IMR-90 (cell line): ENCODE measurements around the gene MAPK10. TPM values are rescaled to one million over a fixed set of nuclear protein-coding genes. Genes with fewer than 3 reads are reported as not detected.

Experiments used
- ATAC-seq: fragments of 200-7000 bp; cut with Tn5 transposase; 2 replicates; pipeline ENCODE4 v1.9.1; 2020; ENCODE audit warnings: low read depth, mild to moderate bottlenecking, moderate library complexity
- BruUV-seq: library from RNA; stranded (reverse); fragments of 400-500 nt; replicated peaks from 2 replicates; lab custom pipeline; 2021; lab: Mats Ljungman, UMichigan
- CTCF ChIA-PET: fragments of 300-600 bp; formaldehyde crosslinking; extraction: SDS; loops from one replicate; lab custom pipeline; 2021; ENCODE audit warnings: antibody characterized with exemption; lab: Yijun Ruan, JAX
- POLR2A ChIA-PET: fragments of 300-600 bp; sonication (Branson Sonifier 250); formaldehyde crosslinking; loops from one replicate; lab custom pipeline; 2022; ENCODE audit warnings: antibody characterized with exemption; ENCODE audit not compliant: unreplicated experiment; lab: Charles Lee
- DNase-seq: peaks from one replicate; pipeline ENCODE4 v3.0.0; 2013
- H2AFZ ChIP-seq: replicated peaks from 2 replicates; pipeline ENCODE3; 2013; ENCODE audit warnings: low read length, mild to moderate bottlenecking; ENCODE audit not compliant: poor library complexity
- H2AK5ac ChIP-seq: 2 replicates; pipeline ENCODE4 v1.6.1; 2013; ENCODE audit warnings: low read depth, low read length, inconsistent platforms
- H2AK9ac ChIP-seq: replicated peaks from 2 replicates; pipeline ENCODE3; 2013; ENCODE audit warnings: mild to moderate bottlenecking, low read depth, low read length, moderate library complexity; ENCODE audit not compliant: poor library complexity
- H2BK120ac ChIP-seq: 2 replicates; pipeline ENCODE4 v1.6.1; 2013; ENCODE audit warnings: low read depth, low read length, inconsistent platforms
- H2BK15ac ChIP-seq: 3 replicates; pipeline ENCODE4 v1.6.1; 2013; ENCODE audit warnings: low read depth, low read length, inconsistent platforms
- H2BK20ac ChIP-seq: 2 replicates; pipeline ENCODE4 v1.6.1; 2013; ENCODE audit warnings: low read depth, mild to moderate bottlenecking, inconsistent platforms, low read length, moderate library complexity
- H2BK5ac ChIP-seq: 2 replicates; pipeline ENCODE4 v1.6.1; 2013; ENCODE audit warnings: mild to moderate bottlenecking, low read depth, low read length, inconsistent platforms; ENCODE audit not compliant: poor library complexity, severe bottlenecking
- H3K14ac ChIP-seq: replicated peaks from 2 replicates; pipeline ENCODE4 v1.6.1; 2013; ENCODE audit warnings: low read depth, low read length, inconsistent platforms
- H3K18ac ChIP-seq: 2 replicates; pipeline ENCODE4 v1.6.1; 2013; ENCODE audit warnings: low read depth, low read length, control low read depth
- H3K23ac ChIP-seq: 2 replicates; pipeline ENCODE4 v1.6.1; 2013; ENCODE audit warnings: low read depth, low read length, inconsistent platforms
- H3K27ac ChIP-seq: 2 replicates; pipeline ENCODE4 v1.5.1; 2013; ENCODE audit warnings: mild to moderate bottlenecking, control low read depth, low read length; ENCODE audit not compliant: insufficient read depth
- H3K27me3 ChIP-seq: 2 replicates; pipeline ENCODE4 v1.6.1; 2013; ENCODE audit warnings: low read length; ENCODE audit not compliant: control insufficient read depth, insufficient read depth
- H3K36me3 ChIP-seq: 2 replicates; pipeline ENCODE4 v1.6.1; 2013; ENCODE audit warnings: low read length, mixed read lengths; ENCODE audit not compliant: control insufficient read depth, insufficient read depth
- H3K4ac ChIP-seq: 2 replicates; pipeline ENCODE4 v1.6.1; 2013; ENCODE audit warnings: low read depth, low read length, inconsistent platforms
- H3K4me1 ChIP-seq: 2 replicates; pipeline ENCODE4 v1.6.1; 2013; ENCODE audit warnings: low read length, mixed read lengths; ENCODE audit not compliant: control insufficient read depth, insufficient read depth
- H3K4me2 ChIP-seq: 2 replicates; pipeline ENCODE4 v1.6.1; 2013; ENCODE audit warnings: low read depth, mild to moderate bottlenecking, control low read depth, low read length, moderate library complexity
- H3K4me3 ChIP-seq: 2 replicates; pipeline ENCODE4 v1.5.1; 2013; ENCODE audit warnings: low read depth, mild to moderate bottlenecking, control low read depth, low read length, moderate library complexity; ENCODE audit not compliant: insufficient read depth
- H3K56ac ChIP-seq: 2 replicates; pipeline ENCODE4 v1.6.1; 2013; ENCODE audit warnings: low read length, inconsistent platforms; ENCODE audit not compliant: insufficient read depth; ENCODE audit errors: extremely low read depth
- H3K79me1 ChIP-seq, 2 experiments: 2 replicates each; pipeline ENCODE4 v1.6.1; 2013; ENCODE audit warnings: low read length in 2 of 2, inconsistent platforms in 1 of 2, low read depth in 1 of 2
- H3K9ac ChIP-seq: 2 replicates; pipeline ENCODE4 v1.6.1; 2013; ENCODE audit warnings: low read depth, low read length, control low read depth
- H3K9me1 ChIP-seq: 2 replicates; pipeline ENCODE4 v1.6.1; 2013; ENCODE audit warnings: low read length, inconsistent platforms; ENCODE audit not compliant: insufficient read depth
- H3K9me3 ChIP-seq: 2 replicates; pipeline ENCODE4 v1.6.1; 2013; ENCODE audit warnings: low read length; ENCODE audit not compliant: control insufficient read depth, insufficient read depth
- H4K20me1 ChIP-seq: 2 replicates; pipeline ENCODE4 v1.6.1; 2013; ENCODE audit warnings: low read length, inconsistent platforms; ENCODE audit not compliant: insufficient read depth
- H4K5ac ChIP-seq: 2 replicates; pipeline ENCODE4 v1.6.1; 2013; ENCODE audit warnings: mild to moderate bottlenecking, low read depth, low read length, control low read depth
- H4K8ac ChIP-seq, 2 experiments: 2 replicates each; pipeline ENCODE4 v1.6.1; 2013; ENCODE audit warnings: low read depth in 2 of 2, low read length in 2 of 2, control low read depth in 1 of 2, inconsistent platforms in 1 of 2
- H4K91ac ChIP-seq: 2 replicates; pipeline ENCODE4 v1.6.1; 2013; ENCODE audit warnings: low read depth, low read length, inconsistent platforms; ENCODE audit not compliant: insufficient read depth
- CEBPB ChIP-seq: IDR thresholded peaks from 2 replicates; pipeline ENCODE4 v1.6.1; 2012; ENCODE audit warnings: low read depth, low read length, improper control_type of control experiment
- ELK1 ChIP-seq: fragments of 150-350 bp; IDR thresholded peaks from 2 replicates; pipeline ENCODE4 v1.6.1; 2016; ENCODE audit warnings: low read depth, mild to moderate bottlenecking, low read length, moderate library complexity, borderline replicate concordance
- FOS ChIP-seq: fragments of 150-350 bp; IDR thresholded peaks from 2 replicates; pipeline ENCODE4 v1.6.1; 2016; ENCODE audit warnings: low read depth, low read length
- MAFK ChIP-seq: IDR thresholded peaks from 2 replicates; pipeline ENCODE4 v1.6.1; 2012; ENCODE audit warnings: low read depth, low read length, improper control_type of control experiment
- MAZ ChIP-seq: IDR thresholded peaks from 2 replicates; pipeline ENCODE4 v1.6.1; 2012; ENCODE audit warnings: low read depth, mild to moderate bottlenecking, low read length, improper control_type of control experiment, moderate library complexity, borderline replicate concordance
- NFE2L2 ChIP-seq: fragments of 150-350 bp; IDR thresholded peaks from 2 replicates; pipeline ENCODE4 v1.6.1; 2016; ENCODE audit warnings: low read depth, mild to moderate bottlenecking, low read length
- POLR2A ChIP-seq: IDR thresholded peaks from 2 replicates; pipeline ENCODE4 v1.6.1; 2012; ENCODE audit warnings: mild to moderate bottlenecking, low read depth, low read length
- RAD21 ChIP-seq: IDR thresholded peaks from 2 replicates; pipeline ENCODE4 v1.6.1; 2012; ENCODE audit warnings: low read length, improper control_type of control experiment
- SMC3 ChIP-seq: fragments of 150-350 bp; IDR thresholded peaks from 2 replicates; pipeline ENCODE4 v1.6.1; 2016; ENCODE audit warnings: low read depth, mild to moderate bottlenecking, antibody characterized with exemption, low read length, moderate library complexity
- WGBS, 2 experiments: methylation state at CpG; one replicate each; pipeline versions ENCODE4 v1.1.5 to v1.1.7; 2013; ENCODE audit warnings: missing lambda C conversion rate in 2 of 2; ENCODE audit not compliant: insufficient read length in 1 of 2; ENCODE audit errors: extremely low coverage in 2 of 2; 5-methylcytosine and 5-hydroxymethylcytosine counted together
- dilution Hi-C: fragments of 300-500 bp; cut with HindIII; formaldehyde crosslinking; loops from one replicate; pipeline ENCODE4 v1.14.3; 2018; ENCODE audit warnings: low sequenced_read_pairs; ENCODE audit not compliant: unreplicated experiment
- in situ Hi-C: fragments of 300-500 bp; cut with MboI; formaldehyde crosslinking; loops from 3 replicates; pipeline ENCODE4 v1.14.3; 2019; ENCODE audit warnings: low sequenced_read_pairs, inconsistent platforms, mixed read lengths
- intact Hi-C: fragments of 100-400 bp; cut with micrococcal nuclease; formaldehyde crosslinking; loops from 2 replicates; pipeline ENCODE4 v1.10.0; 2022
- polyA plus RNA-seq, 3 experiments: library from polyadenylated mRNA; depleted of rRNA; stranded (reverse); fragments of >200 nt; gene quantifications; 2 replicates each; pipeline ENCODE4 v1.2.3, GENCODE V29; 2012; ENCODE audit warnings: low replicate concordance in 1 of 3
- total RNA-seq: library from RNA; depleted of rRNA; stranded (reverse); fragments of >200 nt; gene quantifications from 2 replicates; pipeline ENCODE4 v1.2.3, GENCODE V29; 2012

MAPK10 gene
- total and polyA plus RNA-seq, 2 of the 4 experiments (the other 2 are of a cell fraction), result 2.8 to 6.5 TPM

DNA sequence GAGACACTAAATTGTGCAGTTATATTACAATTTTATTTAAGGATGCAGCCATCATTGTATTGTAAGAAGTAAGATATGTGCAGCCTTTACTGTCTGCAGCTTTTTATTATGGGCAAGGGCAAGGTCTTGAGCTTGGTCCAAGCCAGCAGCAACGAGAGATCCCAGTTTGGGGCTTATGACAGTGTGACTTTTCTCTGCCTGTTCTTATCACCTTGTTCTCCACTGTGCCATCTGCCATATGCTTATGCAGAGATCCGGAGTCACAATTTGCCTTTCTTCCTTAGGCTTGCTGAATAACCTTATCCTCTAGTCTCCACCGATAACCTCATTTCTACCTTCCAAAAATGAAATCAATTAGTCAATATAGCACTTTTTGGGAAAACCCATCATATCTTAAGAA lies 30.4 kb downstream of the MAPK10 start:
- H2BK20ac ChIP-seq, result no peak overlapping the region
- H3K18ac ChIP-seq, result no peak overlapping the region
- DNase-seq (no peak), ATAC-seq (no peak)
- intact Hi-C loops (no loop called here), dilution Hi-C loops (no loop called here), in situ Hi-C loops (no loop called here)
- H2AK5ac ChIP-seq, result no peak overlapping the region
- H3K4me2 ChIP-seq, result no peak overlapping the region
- peaks cover 7% of the 10 kb centered on the region; the same call in 1 of the 2 replicates for H3K9me1 ChIP-seq
- no peak overlapping the region for H4K91ac ChIP-seq
- H3K4me3 ChIP-seq, result no peak overlapping the region
- no peak overlapping the region for H3K23ac ChIP-seq
- POLR2A ChIA-PET, result no interaction called here
- H3K56ac ChIP-seq, result no peak overlapping the region
- TF ChIP-seq NFE2L2 (no peak), POLR2A (no peak), FOS (no peak), MAFK (no peak), CEBPB (no peak), SMC3 (no peak), ELK1 (no peak), MAZ (no peak), RAD21 (no peak)
- no peak overlapping the region for H2BK5ac ChIP-seq
- H4K8ac ChIP-seq, result no peak overlapping the region
- CTCF ChIA-PET, result no interaction called here
- WGBS, 2 experiments, result 86% methylated on average over 1 of the region's 3 CpGs; no CpG with 5 or more reads in 1 of the 2 experiments
- no peak overlapping the region for H2AFZ ChIP-seq
- no peak overlapping the region for H3K9ac ChIP-seq
- H3K36me3 ChIP-seq, result no peaks in the 10 kb centered on the region
- peaks cover 3% of the 10 kb centered on the region for H3K4me1 ChIP-seq
- no peak overlapping the region for H2BK15ac ChIP-seq
- H3K9me3 ChIP-seq, result no peaks in the 10 kb centered on the region
- H3K14ac ChIP-seq, result no peak overlapping the region
- H4K20me1 ChIP-seq, result no peaks in the 10 kb centered on the region
- H3K79me1 ChIP-seq, result no peaks in the 10 kb centered on the region
- no peaks in the 10 kb centered on the region for H3K27me3 ChIP-seq
- H4K5ac ChIP-seq, result no peak overlapping the region
- H3K27ac ChIP-seq, result no peak overlapping the region
- no peak overlapping the region for H2BK120ac ChIP-seq
- no peak overlapping the region for H2AK9ac ChIP-seq
- H3K4ac ChIP-seq, result no peak overlapping the region
- no TSS peak for BruUV-seq
